ENCODE measurements around the gene NSL1.

- TF ChIP-seq, protein P1, sequence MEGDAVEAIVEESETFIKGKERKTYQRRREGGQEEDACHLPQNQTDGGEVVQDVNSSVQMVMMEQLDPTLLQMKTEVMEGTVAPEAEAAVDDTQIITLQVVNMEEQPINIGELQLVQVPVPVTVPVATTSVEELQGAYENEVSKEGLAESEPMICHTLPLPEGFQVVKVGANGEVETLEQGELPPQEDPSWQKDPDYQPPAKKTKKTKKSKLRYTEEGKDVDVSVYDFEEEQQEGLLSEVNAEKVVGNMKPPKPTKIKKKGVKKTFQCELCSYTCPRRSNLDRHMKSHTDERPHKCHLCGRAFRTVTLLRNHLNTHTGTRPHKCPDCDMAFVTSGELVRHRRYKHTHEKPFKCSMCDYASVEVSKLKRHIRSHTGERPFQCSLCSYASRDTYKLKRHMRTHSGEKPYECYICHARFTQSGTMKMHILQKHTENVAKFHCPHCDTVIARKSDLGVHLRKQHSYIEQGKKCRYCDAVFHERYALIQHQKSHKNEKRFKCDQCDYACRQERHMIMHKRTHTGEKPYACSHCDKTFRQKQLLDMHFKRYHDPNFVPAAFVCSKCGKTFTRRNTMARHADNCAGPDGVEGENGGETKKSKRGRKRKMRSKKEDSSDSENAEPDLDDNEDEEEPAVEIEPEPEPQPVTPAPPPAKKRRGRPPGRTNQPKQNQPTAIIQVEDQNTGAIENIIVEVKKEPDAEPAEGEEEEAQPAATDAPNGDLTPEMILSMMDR (IDR thresholded peaks at IDR 0.05; ENCODE audit: insufficient read depth, low read length, poor library complexity, severe bottlenecking), result no peak
- TF ChIP-seq EZH2phosphoT487 (conservative IDR thresholded peaks at IDR 0.05; ENCODE audit: low read length), result no peak
These were observed 54.0 kb downstream of the NSL1 start for GRCh38 chr1:212737559-212737958.

Measured in SU-DHL-6 (cell line).